Mucosa of stomach (tissue), 1 donor: ENCODE measurements around the gene FAM168A.

Experiments
- H3K27me3 ChIP-seq: one replicate; pipeline ENCODE4 v1.7.0; 2013; ENCODE audit warnings: mild to moderate bottlenecking, low read length; ENCODE audit not compliant: control insufficient read depth, insufficient read depth
- H3K36me3 ChIP-seq: one replicate; pipeline ENCODE4 v1.7.0; 2013; ENCODE audit warnings: low read length; ENCODE audit not compliant: control insufficient read depth, insufficient read depth
- H3K4me1 ChIP-seq: one replicate; pipeline ENCODE4 v1.7.0; 2013; ENCODE audit warnings: mild to moderate bottlenecking, low read length; ENCODE audit not compliant: control insufficient read depth, insufficient read depth
- H3K4me3 ChIP-seq: one replicate; pipeline ENCODE4 v1.7.0; 2013; ENCODE audit warnings: low read length
- H3K9ac ChIP-seq: one replicate; pipeline ENCODE4 v1.7.0; 2013; ENCODE audit warnings: mild to moderate bottlenecking, low read length, moderate library complexity
- H3K9me3 ChIP-seq: one replicate; pipeline ENCODE4 v1.7.0; 2013; ENCODE audit warnings: mild to moderate bottlenecking, low read length, moderate library complexity; ENCODE audit not compliant: control insufficient read depth
- donor health status: Pancreatic carcinoma.

The FAM168A gene, protein sequence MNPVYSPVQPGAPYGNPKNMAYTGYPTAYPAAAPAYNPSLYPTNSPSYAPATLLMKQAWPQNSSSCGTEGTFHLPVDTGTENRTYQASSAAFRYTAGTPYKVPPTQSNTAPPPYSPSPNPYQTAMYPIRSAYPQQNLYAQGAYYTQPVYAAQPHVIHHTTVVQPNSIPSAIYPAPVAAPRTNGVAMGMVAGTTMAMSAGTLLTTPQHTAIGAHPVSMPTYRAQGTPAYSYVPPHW

DNA sequence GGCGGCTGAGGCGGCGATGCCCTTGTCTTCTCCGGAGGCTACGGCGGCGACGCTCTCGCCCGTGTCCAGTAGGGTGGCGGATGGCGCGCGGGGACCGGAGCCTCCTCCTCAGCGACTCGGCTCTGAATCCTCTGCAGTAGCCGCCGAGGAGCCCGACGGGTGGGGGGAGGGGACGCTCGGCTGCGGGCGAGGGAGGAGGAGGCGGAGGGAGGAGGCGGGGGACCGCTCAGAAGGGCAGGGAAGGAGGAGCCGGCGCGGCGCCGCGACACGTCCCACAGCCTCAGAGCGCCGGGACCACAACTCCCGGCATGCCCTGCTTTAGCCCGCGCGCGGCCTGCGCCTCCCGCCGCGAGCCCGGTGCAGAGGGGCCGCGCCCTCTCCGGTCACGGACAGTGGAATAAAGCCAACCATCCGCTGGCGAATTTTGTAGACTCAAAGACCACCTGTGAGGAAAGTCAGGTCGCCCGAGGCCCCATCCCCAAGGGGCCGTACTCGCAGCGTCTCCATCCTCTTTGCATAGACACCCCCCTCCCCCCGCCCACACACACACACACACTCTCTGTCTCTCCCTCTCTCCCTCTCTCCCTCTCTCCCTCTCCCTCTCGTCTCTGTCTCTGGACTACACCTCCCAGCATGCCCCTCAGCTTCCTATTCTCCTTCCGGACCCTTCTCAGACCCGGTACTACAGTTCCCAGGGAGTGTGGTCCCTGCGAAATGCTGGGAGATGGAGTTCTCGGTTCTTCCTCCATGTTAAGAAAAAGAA lies at the start of gene FAM168A:
Gene FAM168A, minus strand, starts transcription at position 157 of the 763 bp plus-strand sequence. CDS start 129,638 bp downstream, outside the sequence.
- H3K36me3 ChIP-seq = no peaks in the 10 kb centered on the region
- peak within 1 kb of the TSS; percentile 75 for H3K9ac ChIP-seq
- H3K27me3 ChIP-seq = no peaks in the 10 kb centered on the region
- no peaks in the 10 kb centered on the region for H3K9me3 ChIP-seq
- H3K4me1 ChIP-seq = peaks cover 10% of the 10 kb centered on the region
- H3K4me3 ChIP-seq = peak within 1 kb of the TSS; percentile 53

DNA sequence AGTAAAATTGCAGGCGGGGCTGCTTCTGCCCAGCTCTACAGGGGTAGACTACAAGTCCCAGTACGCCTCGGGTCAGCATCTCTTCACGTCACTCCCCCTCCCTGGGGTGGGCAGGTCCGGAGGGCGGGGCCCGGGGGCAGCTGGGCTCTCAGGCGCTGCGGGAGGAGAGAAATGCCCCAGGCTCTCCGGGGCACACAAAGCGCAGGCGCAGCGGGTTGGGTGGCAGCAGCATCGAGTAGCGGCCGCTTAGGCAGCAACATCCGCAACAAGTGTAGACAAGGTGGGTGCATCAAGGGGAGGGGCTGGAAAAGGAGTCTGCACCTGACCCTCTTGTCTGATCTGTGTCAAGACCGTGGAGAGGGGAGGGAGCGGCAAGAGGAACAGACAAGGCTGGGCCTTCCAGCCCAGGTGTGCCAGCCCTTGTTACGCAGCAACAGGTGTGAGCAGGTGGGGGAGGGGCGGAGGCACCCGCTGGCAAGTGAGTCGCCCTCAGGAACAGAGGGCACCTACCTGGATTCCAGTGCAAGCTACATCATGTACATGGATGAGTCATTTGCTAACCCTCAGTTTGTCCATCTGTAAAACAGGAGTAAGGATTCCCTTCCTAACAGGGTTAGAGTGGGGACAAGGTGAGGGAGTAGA lies 49.7 kb upstream of the FAM168A start:
- peaks cover 9% of the 10 kb centered on the region for H3K27me3 ChIP-seq

DNA sequence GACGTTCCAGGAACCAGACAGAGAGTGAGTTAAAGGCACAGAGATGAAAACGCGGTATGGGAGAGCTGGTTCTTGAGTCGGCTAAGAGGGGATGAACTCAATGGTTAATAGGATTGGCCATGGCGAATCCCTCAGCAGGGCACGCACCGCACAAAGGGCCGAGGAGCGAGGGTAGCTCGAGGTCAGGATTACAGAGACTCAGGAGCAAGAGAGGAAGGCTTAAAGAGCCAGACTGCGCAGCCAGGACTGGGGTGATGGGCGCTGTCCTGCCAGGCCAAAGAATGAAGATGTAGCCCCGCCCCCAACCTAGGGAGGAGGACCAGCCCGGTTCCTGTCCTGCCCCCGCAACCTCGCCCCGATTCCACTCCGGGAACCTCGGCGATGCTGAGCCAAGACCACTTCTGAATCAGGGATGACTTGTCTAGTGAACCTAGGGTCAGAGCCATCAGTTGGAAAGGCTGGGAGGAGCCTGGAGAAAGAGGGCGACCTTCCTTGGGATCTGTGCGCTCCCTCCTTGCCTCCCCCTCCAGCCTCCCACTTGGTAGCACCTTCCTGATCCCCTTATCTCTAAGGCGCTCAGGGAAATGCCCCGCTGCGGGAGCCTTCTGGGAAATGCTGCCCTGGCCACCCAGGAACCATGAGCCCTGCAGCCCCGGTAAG lies 48.2 kb upstream of the FAM168A start, which contains the start of gene PLEKHB1:
Gene PLEKHB1, plus strand, starts transcription at position 610 of the 660 bp plus-strand sequence. Its CDS starts 28 bp downstream, at position 638.
- H3K27me3 ChIP-seq = peaks cover 9% of the 10 kb centered on the region
- no peak within 1 kb of the TSS for H3K9ac ChIP-seq
- H3K4me1 ChIP-seq = peaks cover 20% of the 10 kb centered on the region
- no peaks in the 10 kb centered on the region for H3K9me3 ChIP-seq
- peak within 1 kb of the TSS; percentile 47 for H3K4me3 ChIP-seq
- H3K36me3 ChIP-seq = no peaks in the 10 kb centered on the region

More for the DNA sequence above, 49.7 kb upstream of the FAM168A start:
- Histone ChIP-seq H3K9me3 (no peaks in the 10 kb centered on the region), H3K9ac (no peak overlapping the region), H3K4me1 (peaks cover 21% of the 10 kb centered on the region), H3K4me3 (peak overlapping the region; percentile 47), H3K36me3 (no peaks in the 10 kb centered on the region)

DNA sequence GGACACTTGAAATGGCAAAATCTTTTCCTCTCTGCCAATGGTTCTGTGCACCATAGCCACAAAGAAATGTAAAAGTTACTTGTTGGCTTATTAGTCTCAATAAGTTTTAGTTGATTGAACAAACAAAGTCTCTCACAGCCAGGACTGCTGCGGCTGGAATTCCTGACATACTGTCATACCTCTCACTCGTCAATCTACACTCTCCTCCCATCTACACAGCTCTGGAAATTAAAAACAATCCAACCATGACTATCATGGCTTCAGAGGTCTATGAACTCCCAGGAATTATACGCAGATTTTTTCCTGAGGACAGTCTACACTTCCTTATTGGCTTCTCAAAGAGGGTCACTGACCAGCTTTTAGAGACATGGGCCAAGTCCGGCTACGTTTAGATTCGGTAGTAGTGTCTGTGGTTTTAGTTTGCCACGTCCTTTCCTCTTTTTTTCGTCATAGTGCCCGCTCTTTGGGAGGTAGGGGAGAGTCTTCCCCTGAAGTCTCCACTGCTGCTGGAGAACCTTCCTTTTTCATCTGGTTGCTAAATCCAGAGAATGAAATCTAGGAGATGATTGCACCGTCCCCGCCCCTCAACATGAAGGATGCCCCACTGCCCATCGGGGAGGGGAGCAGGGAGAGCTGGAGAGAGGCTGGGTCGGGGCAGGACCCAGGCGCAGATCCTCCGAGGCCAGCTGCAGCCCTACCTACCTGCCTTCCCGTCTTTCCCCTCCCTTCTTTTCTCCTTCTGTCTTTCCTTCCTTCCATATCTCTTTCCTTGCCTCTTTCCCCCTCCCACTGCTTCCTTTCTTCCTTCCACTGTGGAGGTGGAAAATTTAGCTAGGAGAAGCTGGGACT lies 47.4 kb upstream of the FAM168A start:
- Histone ChIP-seq H3K4me3 (no peak overlapping the region), H3K9ac (no peak overlapping the region), H3K27me3 (peaks cover 9% of the 10 kb centered on the region), H3K9me3 (no peaks in the 10 kb centered on the region), H3K4me1 (peaks cover 20% of the 10 kb centered on the region), H3K36me3 (no peaks in the 10 kb centered on the region)

DNA sequence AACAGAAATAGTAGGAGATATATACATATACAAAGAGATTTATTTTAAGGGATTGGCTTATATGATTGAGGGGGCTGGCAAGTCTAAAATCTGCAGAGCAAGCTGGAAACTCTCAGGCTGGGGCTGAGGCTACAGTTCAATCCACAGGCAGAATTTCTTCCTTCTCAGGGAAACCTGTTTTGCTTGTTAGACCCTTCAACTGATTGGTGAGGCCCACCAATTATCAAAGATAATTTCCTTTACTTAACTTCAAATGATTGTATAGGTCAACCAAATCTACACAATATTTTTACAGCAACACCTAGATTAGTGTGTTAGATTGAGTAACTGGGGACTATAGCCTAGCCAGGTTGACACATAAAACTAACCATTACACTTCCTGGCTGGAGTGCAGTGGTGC lies 43.8 kb upstream of the FAM168A start:
- Histone ChIP-seq H3K4me3 (no peak overlapping the region), H3K9ac (no peak overlapping the region), H3K9me3 (no peaks in the 10 kb centered on the region), H3K4me1 (peaks cover 9% of the 10 kb centered on the region), H3K36me3 (no peaks in the 10 kb centered on the region), H3K27me3 (peaks cover 9% of the 10 kb centered on the region)

DNA sequence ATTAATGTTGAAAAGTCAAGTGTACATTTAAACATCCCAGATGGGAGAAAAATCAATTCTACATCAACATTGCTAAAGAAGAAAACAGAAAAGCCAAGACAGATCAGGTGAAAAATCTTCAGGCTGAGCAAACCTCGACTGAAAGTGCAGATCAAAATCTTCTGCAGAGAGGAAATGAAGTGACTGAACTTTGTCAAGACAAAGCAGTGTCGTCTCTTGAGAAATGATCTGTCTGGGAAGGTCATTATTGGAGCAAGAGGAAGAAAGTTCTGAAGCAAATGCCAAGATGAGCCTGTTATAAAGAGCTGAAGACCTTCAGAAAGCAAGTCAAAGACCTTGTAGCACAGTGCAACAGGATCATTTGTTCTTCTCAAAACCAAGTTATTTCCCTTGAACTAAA lies 42.7 kb upstream of the FAM168A start:
- Histone ChIP-seq H3K27me3 (peaks cover 3% of the 10 kb centered on the region), H3K36me3 (no peaks in the 10 kb centered on the region), H3K9ac (no peak overlapping the region), H3K4me3 (no peak overlapping the region), H3K4me1 (peaks cover 3% of the 10 kb centered on the region), H3K9me3 (no peaks in the 10 kb centered on the region)

DNA sequence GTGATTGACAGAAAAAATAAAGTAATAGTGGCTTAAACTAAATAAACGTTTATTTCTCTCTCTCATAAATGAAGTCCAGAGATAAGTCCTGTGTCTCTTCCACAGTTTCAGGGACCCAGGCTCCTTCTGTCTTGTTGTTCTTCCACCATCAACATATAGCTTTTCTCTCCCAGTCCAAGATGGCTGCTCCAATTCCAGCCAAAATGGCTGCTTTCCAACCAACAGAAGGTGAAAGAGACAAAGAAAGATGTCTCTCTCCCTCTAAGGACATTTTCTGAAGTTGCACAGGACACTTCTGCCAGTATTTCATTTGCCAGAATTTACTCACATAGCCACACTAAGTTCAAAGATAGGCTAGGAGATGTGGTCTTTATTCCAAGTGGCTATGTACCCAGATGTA lies 39.1 kb upstream of the FAM168A start:
- no peaks in the 10 kb centered on the region for H3K9me3 ChIP-seq
- no peak overlapping the region for H3K9ac ChIP-seq
- H3K4me3 ChIP-seq = no peak overlapping the region
- no peaks in the 10 kb centered on the region for H3K27me3 ChIP-seq
- H3K4me1 ChIP-seq = no peaks in the 10 kb centered on the region
- H3K36me3 ChIP-seq = no peaks in the 10 kb centered on the region

DNA sequence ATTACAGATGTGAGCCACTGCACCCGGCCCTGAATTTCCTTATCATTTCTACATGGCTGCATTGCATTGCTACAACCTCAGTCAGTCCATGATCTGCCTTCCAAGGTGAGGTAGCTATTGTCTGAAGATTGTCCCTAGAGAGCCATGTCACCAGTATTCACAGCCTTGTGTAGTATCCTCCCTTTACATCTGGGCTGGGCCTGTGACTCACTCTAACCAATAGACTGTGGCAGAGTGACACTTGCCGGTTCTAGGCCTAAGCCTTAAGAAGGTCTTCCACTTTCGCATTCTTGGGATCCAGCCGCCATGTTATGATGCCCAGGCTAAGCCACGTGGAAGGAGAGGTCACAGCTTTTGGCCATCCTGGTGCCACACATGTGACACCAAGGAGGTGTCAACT lies 38.3 kb upstream of the FAM168A start:
- Histone ChIP-seq H3K27me3 (no peaks in the 10 kb centered on the region), H3K4me1 (no peaks in the 10 kb centered on the region), H3K9me3 (no peaks in the 10 kb centered on the region), H3K4me3 (no peak overlapping the region), H3K9ac (no peak overlapping the region), H3K36me3 (no peaks in the 10 kb centered on the region)

DNA sequence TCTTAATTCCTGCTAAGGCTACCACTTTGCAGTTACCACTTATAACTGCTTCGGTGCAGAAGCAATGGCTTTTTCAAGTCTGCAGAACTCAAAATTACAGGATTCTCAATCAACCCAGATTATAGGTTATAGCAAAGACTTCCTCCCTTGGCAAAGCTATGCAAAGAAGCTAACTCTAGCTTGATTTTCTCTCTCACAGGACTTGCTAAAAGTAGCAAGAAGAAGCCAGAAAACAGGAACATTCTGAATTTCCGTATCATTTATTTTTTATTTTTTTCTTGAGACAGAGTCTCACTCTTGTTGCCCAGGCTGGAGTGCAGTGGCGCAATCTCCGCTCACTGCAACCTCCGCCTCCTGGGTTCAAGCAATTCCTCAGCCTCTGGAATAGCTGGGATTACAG lies 37.8 kb upstream of the FAM168A start:
- H3K4me3 ChIP-seq = no peak overlapping the region
- H3K36me3 ChIP-seq = no peaks in the 10 kb centered on the region
- H3K27me3 ChIP-seq = no peaks in the 10 kb centered on the region
- no peaks in the 10 kb centered on the region for H3K9me3 ChIP-seq
- H3K9ac ChIP-seq = no peak overlapping the region
- no peaks in the 10 kb centered on the region for H3K4me1 ChIP-seq

DNA sequence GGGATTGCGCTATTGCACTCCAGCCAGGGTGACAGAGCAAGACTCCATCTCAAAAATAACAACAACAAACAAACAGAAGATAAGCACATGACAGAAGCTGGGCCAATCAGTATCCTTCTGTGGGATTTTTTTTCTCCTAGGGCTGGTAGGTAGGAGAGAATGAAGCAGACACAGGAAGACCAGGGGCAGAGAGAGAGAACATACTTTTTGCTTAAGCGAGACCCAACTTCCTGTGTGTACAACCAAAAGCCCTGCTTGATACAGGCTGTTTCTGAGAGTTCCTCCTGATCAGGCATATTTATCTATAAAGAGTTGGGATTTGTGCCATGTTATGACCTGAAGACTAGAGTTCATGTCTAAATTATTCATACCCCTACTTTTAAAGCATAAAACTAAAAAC lies 36.1 kb upstream of the FAM168A start:
- no peak overlapping the region for H3K9ac ChIP-seq

DNA sequence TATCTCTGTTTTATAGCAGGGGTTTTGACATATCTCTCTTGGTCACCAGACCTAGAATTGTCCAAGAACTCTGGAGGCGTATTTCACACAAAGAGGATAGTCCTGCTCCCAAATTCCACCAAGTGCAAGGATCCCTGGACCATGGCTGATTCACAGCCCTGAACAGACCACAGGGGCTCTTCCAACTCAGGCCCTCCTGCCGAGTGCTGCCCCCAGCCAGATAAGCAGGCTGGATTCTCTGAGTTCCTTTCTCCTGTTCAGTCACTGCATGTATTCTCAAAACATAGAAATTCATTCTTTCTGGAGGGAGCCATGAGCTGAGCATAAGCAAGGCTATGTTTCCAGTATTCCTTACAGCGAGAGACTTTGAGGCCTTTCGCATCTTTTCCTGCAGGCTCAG lies 35.1 kb upstream of the FAM168A start:
- Histone ChIP-seq H3K27me3 (no peaks in the 10 kb centered on the region), H3K36me3 (no peaks in the 10 kb centered on the region), H3K4me1 (no peaks in the 10 kb centered on the region), H3K9me3 (no peaks in the 10 kb centered on the region), H3K9ac (no peak overlapping the region), H3K4me3 (no peak overlapping the region)

More for the DNA sequence above, 36.1 kb upstream of the FAM168A start:
- no peaks in the 10 kb centered on the region for H3K36me3 ChIP-seq
- H3K27me3 ChIP-seq = no peaks in the 10 kb centered on the region
- no peaks in the 10 kb centered on the region for H3K4me1 ChIP-seq
- no peak overlapping the region for H3K4me3 ChIP-seq
- H3K9me3 ChIP-seq = no peaks in the 10 kb centered on the region
